GM12891 (cell line): ENCODE results near the gene ENAH.

Experiments used
- PAX5 ChIP-seq: IDR thresholded peaks from 2 replicates; pipeline ENCODE4 v1.6.1; 2011; ENCODE audit warnings: low read length, moderate library complexity, mild to moderate bottlenecking; ENCODE audit not compliant: insufficient read depth, severe bottlenecking
- POLR2A ChIP-seq: IDR thresholded peaks from 2 replicates; pipeline ENCODE4 v1.6.1; 2011; ENCODE audit warnings: low read depth, low read length, control low read depth
- POLR2AphosphoS5 ChIP-seq: IDR thresholded peaks from 2 replicates; pipeline ENCODE4 v1.6.1; 2011; ENCODE audit warnings: low read depth, low read length, control low read depth
- TAF1 ChIP-seq: IDR thresholded peaks from 2 replicates; pipeline ENCODE4 v1.6.1; 2011; ENCODE audit warnings: low read depth, low read length, control low read depth

DNA sequence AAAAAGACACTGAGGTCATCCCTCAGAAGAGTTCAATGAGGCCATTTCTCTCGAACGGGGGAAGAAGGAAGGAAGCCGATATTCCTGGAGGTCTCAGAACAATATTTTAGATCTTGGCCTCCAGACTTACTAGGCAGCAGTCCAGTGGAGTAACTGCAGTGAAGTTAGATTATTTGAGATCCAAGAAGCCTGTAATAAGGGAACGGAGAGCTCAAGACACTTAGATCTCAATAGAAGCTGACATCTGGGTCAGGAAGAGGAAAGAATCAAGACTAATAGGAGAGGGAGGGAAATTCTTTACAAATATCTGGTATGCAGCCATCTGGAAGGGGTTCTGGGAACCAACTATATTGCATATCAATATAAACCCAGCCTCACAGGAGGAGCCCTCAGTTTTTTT, 13.6 kb upstream of the ENAH start:
- TF ChIP-seq POLR2AphosphoS5 (no peak), POLR2A (no peak), TAF1 (no peak), PAX5 (no peak)
